Karpas-422 (cell line): ENCODE results near the gene GID8. TPM values are rescaled to one million over a fixed set of nuclear protein-coding genes. Genes with fewer than 3 reads are reported as not detected.

Experiments
- DNase-seq: peaks from one replicate; pipeline ENCODE4 v3.0.0-alpha.2; 2015
- H2AFZ ChIP-seq: fragments of 200-600 bp; sonication (generic); 2 replicates; pipeline ENCODE4 v1.6.1; 2014; ENCODE audit warnings: antibody characterized with exemption, low read length, mixed read lengths
- H3K27ac ChIP-seq: fragments of 200-600 bp; sonication (generic); 2 replicates; pipeline ENCODE4 v1.5.1; 2014; ENCODE audit warnings: mild to moderate bottlenecking, low read length, moderate library complexity
- H3K27me3 ChIP-seq: fragments of 200-600 bp; sonication (generic); 2 replicates; pipeline ENCODE4 v1.6.1; 2014; ENCODE audit warnings: low read length, mixed read lengths
- H3K36me3 ChIP-seq: fragments of 200-600 bp; sonication (generic); 2 replicates; pipeline ENCODE4 v1.6.1; 2014; ENCODE audit warnings: low read length, mixed read lengths; ENCODE audit not compliant: insufficient read depth
- H3K4me1 ChIP-seq: fragments of 200-600 bp; sonication (generic); 2 replicates; pipeline ENCODE4 v1.6.1; 2014; ENCODE audit warnings: mild to moderate bottlenecking, low read length, mixed read lengths
- H3K4me2 ChIP-seq: fragments of 200-600 bp; sonication (generic); 2 replicates; pipeline ENCODE4 v1.6.1; 2014; ENCODE audit warnings: low read length, low read depth, mild to moderate bottlenecking; ENCODE audit not compliant: poor library complexity, severe bottlenecking
- H3K4me3 ChIP-seq: fragments of 200-600 bp; sonication (generic); 2 replicates; pipeline ENCODE4 v1.5.1; 2014; ENCODE audit warnings: mild to moderate bottlenecking, antibody characterized with exemption, low read length, mixed read lengths
- H3K79me2 ChIP-seq: fragments of 200-600 bp; sonication (generic); 2 replicates; pipeline ENCODE4 v1.6.1; 2014; ENCODE audit warnings: mild to moderate bottlenecking, low read length, mixed read lengths
- H3K9ac ChIP-seq: fragments of 200-600 bp; sonication (generic); 2 replicates; pipeline ENCODE4 v1.6.0; 2014; ENCODE audit warnings: low read length
- H3K9me2 ChIP-seq: fragments of 200-600 bp; sonication (generic), shearing (Covaris generic); replicated peaks from 2 replicates; pipeline ENCODE4 v1.6.0; 2014; ENCODE audit warnings: mild to moderate bottlenecking, low read length, moderate library complexity; ENCODE audit not compliant: insufficient read depth
- H3K9me3 ChIP-seq: fragments of 300-700, 200-600 bp; sonication (generic); 2 replicates; pipeline ENCODE4 v1.6.1; 2014; ENCODE audit warnings: low read length, mixed read lengths
- H4K20me1 ChIP-seq: fragments of 200-600 bp; sonication (generic); 2 replicates; pipeline ENCODE4 v1.6.1; 2014; ENCODE audit warnings: mild to moderate bottlenecking, antibody characterized with exemption, low read length, low read depth; ENCODE audit not compliant: insufficient read depth
- total RNA-seq: library from RNA; depleted of rRNA; stranded (reverse); fragments of >200 nt; shearing (Covaris generic); gene quantifications from 2 replicates; pipeline ENCODE4 v1.2.3, GENCODE V29; 2014; ENCODE audit warnings: low replicate concordance

GID8 gene
- total RNA-seq, 1 experiment from 2014 or later = 31.3 TPM

- peaks cover 49% of the 10 kb centered on the region for H3K79me2 ChIP-seq
- no peaks in the 10 kb centered on the region for H3K27me3 ChIP-seq
- no peaks in the 10 kb centered on the region for H3K9me3 ChIP-seq
- DNase-seq = peak; percentile 65
- peaks cover 44% of the 10 kb centered on the region for H4K20me1 ChIP-seq
- H3K36me3 ChIP-seq = peaks cover 58% of the 10 kb centered on the region
- no peaks in the 10 kb centered on the region for H3K4me1 ChIP-seq
- H3K4me2 ChIP-seq = no peak overlapping the region
- H3K27ac ChIP-seq = no peak overlapping the region
- H3K9ac ChIP-seq = no peak overlapping the region
- H3K9me2 ChIP-seq = no peaks in the 10 kb centered on the region
- H2AFZ ChIP-seq = no peak overlapping the region
- no peak overlapping the region for H3K4me3 ChIP-seq
Observed at GRCh38 chr20:62907384-62908317, 30.3 kb upstream of the GID8 start.

- Histone ChIP-seq H3K27me3 (no peaks in the 10 kb centered on the region), H3K79me2 (peaks cover 64% of the 10 kb centered on the region), H3K4me3 (no peak overlapping the region), H3K9me2 (no peaks in the 10 kb centered on the region), H2AFZ (no peak overlapping the region), H3K36me3 (peaks cover 51% of the 10 kb centered on the region), H3K9ac (no peak overlapping the region), H3K4me1 (peaks cover 2% of the 10 kb centered on the region; the same call in 1 of the 2 replicates), H3K9me3 (no peaks in the 10 kb centered on the region), H3K27ac (no peak overlapping the region), H4K20me1 (peaks cover 56% of the 10 kb centered on the region), H3K4me2 (no peak overlapping the region)
- no peak for DNase-seq
Observed at GRCh38 chr20:62908971-62909791, 28.8 kb upstream of the GID8 start.

- Histone ChIP-seq H3K4me1 (peaks cover 4% of the 10 kb centered on the region; the same call in 1 of the 2 replicates), H4K20me1 (peaks cover 65% of the 10 kb centered on the region), H3K79me2 (peaks cover 75% of the 10 kb centered on the region), H3K27me3 (no peaks in the 10 kb centered on the region), H3K9me3 (no peaks in the 10 kb centered on the region), H3K9me2 (no peaks in the 10 kb centered on the region), H3K36me3 (peaks cover 44% of the 10 kb centered on the region), H3K4me3 (no peak overlapping the region), H3K9ac (no peak overlapping the region), H3K27ac (no peak overlapping the region), H3K4me2 (no peak overlapping the region), H2AFZ (no peak overlapping the region)
- no peak for DNase-seq
Observed at GRCh38 chr20:62910217-62910766, 27.7 kb upstream of the GID8 start.

- DNase-seq = no peak
- H4K20me1 ChIP-seq = peaks cover 72% of the 10 kb centered on the region
- H3K36me3 ChIP-seq = peaks cover 38% of the 10 kb centered on the region
- H3K27ac ChIP-seq = no peak overlapping the region
- no peak overlapping the region for H3K4me2 ChIP-seq
- no peak overlapping the region for H3K9ac ChIP-seq
- H3K79me2 ChIP-seq = peaks cover 82% of the 10 kb centered on the region
- no peak overlapping the region for H2AFZ ChIP-seq
- H3K27me3 ChIP-seq = no peaks in the 10 kb centered on the region
- no peak overlapping the region for H3K4me3 ChIP-seq
- H3K4me1 ChIP-seq = peaks cover 4% of the 10 kb centered on the region; the same call in 1 of the 2 replicates
- no peaks in the 10 kb centered on the region for H3K9me3 ChIP-seq
- no peaks in the 10 kb centered on the region for H3K9me2 ChIP-seq
Observed at GRCh38 chr20:62910777-62911497, 27.0 kb upstream of the GID8 start.

GRCh38 chr20:62911701-62912280 is 26.2 kb upstream of the GID8 start:
- Histone ChIP-seq H3K4me1 (peaks cover 8% of the 10 kb centered on the region), H3K9me3 (no peaks in the 10 kb centered on the region), H2AFZ (no peak overlapping the region), H3K27ac (no peak overlapping the region), H3K4me3 (no peak overlapping the region), H3K79me2 (peaks cover 90% of the 10 kb centered on the region), H3K9me2 (no peaks in the 10 kb centered on the region), H3K36me3 (peaks cover 31% of the 10 kb centered on the region), H3K9ac (no peak overlapping the region), H3K27me3 (no peaks in the 10 kb centered on the region), H4K20me1 (peaks cover 76% of the 10 kb centered on the region), H3K4me2 (no peak overlapping the region)
- no peak for DNase-seq

- Histone ChIP-seq H3K27ac (no peak overlapping the region), H3K9me3 (no peaks in the 10 kb centered on the region), H3K4me1 (peaks cover 20% of the 10 kb centered on the region), H3K9me2 (no peaks in the 10 kb centered on the region), H3K79me2 (peaks cover 96% of the 10 kb centered on the region), H4K20me1 (peaks cover 82% of the 10 kb centered on the region), H3K4me3 (no peak overlapping the region), H3K27me3 (no peaks in the 10 kb centered on the region), H3K36me3 (peaks cover 26% of the 10 kb centered on the region; the same call in 1 of the 2 replicates), H2AFZ (no peak overlapping the region), H3K4me2 (no peak overlapping the region), H3K9ac (no peak overlapping the region)
- no peak for DNase-seq
Observed at GRCh38 chr20:62913043-62913630, 24.8 kb upstream of the GID8 start.

GRCh38 chr20:62914436-62914835 is 23.5 kb upstream of the GID8 start:
- no peak overlapping the region for H3K27ac ChIP-seq
- peaks cover 99% of the 10 kb centered on the region for H3K79me2 ChIP-seq
- no peak overlapping the region for H3K4me3 ChIP-seq
- no peak for DNase-seq
- no peaks in the 10 kb centered on the region for H3K9me3 ChIP-seq
- H3K4me2 ChIP-seq = no peak overlapping the region
- no peak overlapping the region for H2AFZ ChIP-seq
- no peaks in the 10 kb centered on the region for H3K27me3 ChIP-seq
- H3K4me1 ChIP-seq = peaks cover 33% of the 10 kb centered on the region
- H3K9me2 ChIP-seq = no peaks in the 10 kb centered on the region
- H3K36me3 ChIP-seq = peaks cover 22% of the 10 kb centered on the region; the same call in 1 of the 2 replicates
- H3K9ac ChIP-seq = no peak overlapping the region
- peaks cover 85% of the 10 kb centered on the region for H4K20me1 ChIP-seq
